Activated CD8-positive, alpha-beta memory T cell treated with anti-CD3 and anti-CD28 coated beads for 48 hours (primary cell): ENCODE data around the gene NOL3.

Source experiments
- DNase-seq, 3 experiments: peaks; one replicate each; pipeline ENCODE4 v3.0.0-alpha.2; 2020; ENCODE audit warnings: low read depth in 2 of 3, low spot score in 2 of 3

NOL3 gene

DNA sequence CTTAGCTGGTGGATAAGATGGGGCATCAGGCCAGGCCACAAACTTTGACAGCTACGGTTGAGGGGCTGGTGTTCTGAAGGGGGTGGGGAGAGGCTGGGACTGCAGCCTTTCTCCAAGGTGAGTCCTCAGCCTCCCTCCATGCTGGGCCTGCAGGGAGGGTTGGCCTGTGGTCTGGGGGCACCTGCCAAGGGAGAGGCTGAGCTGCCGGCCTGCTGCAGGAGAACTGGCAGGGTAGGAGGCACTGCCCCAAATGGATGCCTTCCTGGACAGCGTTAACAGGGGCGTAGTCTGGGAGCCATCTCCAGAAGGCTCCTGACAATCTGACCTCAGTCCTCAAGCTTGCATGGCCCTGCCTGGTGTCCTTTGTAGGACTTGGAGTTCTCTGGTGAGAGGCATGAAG lies 33.7 kb downstream of the NOL3 start:
- DNase-seq: no peak

DNA sequence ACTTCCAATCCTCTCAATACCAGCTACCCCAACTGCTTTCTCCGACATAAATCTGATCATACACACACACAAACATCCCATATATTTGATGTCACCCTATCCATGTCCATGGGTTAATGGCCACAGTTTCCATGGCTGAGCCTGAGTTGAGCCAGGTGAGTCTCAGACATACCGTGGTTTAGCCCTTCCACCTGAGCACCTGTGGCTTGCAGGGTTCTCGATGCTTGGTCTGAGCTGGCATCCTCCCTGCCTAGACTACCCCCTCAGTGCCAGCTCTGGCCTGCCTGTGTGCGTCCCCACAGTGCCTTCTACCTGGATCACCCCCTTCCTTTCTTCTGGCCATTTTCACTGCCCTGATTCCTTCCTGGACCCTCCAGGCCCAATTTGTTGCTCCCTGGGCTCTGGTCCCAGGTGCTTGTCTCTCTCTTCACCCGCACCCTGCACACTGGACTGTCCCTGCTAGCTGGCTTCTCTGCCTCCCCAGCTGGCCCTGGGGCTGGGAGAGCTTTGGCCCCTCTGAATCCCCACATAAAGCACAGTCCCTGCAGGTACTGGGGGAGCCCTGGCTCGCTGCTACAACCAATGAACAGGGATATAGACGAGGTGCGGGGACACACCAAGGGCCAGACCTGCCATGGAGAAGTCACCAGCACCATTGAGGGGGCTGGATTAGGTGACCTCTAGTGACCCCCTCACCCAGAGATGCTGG lies 35.9 kb downstream of the NOL3 start:
- DNase-seq: no peak

DNA sequence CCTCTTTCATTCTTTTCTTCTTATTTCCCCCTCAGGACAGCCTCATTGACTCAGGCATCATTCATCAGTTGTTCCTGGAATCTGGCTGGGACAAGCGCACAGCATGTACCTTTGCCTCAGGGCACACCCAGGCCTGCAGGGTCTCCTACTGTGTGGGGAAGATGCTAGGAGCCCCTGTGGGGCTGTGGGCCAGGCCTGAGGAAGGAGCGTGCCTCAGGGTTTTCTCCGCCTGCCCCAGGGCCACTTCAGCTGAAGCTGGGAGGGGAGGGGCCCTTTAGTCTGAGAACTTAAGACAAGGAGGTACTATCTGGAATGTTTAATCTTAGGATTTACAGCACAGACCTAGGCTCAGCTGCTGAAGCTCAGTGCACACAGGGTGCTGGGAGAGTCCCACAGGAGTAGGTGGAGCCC lies 36.5 kb downstream of the NOL3 start:
- no peak for DNase-seq

DNA sequence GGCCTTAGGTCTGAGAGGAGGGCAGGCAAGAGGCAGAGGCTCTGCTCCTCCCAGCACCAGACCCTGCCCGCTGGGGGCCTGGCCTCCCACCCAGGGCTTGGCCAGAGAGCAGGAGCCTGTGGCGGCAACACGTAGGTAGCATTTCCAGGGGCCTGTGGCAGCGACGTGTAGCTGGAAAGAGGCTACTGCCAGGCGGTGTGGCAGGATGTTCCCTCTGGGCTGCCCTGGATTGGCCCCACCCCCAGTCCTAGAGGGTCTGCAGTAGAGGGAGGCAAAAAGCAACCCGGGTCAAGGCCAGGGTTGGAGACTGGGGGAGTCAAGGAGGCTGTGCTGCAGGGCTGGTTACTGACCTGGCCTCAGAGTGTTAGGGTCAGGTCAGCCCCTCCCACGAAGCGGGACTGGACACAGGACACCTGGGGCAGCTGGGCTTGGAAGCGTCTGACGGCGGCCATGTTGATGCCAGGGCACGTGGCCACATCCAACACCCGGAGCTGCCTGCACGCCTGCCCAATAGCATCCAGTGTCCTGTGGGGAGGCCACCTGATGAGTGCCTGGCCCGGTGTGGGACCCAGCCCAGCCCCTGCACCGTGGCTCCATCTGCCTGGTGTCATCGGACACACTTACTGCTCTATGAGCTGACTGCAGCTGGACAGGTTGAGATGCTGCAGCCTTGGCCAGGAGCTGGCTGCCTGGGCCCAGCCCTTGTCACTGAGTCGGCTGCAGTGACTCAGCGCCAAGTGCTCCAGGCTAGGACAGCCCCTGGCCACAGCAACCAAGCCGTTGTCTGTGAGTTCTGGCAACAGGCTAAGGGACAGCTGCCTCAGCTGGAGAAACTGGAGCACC lies 37.1 kb downstream of the NOL3 start:
- no peak for DNase-seq

DNA sequence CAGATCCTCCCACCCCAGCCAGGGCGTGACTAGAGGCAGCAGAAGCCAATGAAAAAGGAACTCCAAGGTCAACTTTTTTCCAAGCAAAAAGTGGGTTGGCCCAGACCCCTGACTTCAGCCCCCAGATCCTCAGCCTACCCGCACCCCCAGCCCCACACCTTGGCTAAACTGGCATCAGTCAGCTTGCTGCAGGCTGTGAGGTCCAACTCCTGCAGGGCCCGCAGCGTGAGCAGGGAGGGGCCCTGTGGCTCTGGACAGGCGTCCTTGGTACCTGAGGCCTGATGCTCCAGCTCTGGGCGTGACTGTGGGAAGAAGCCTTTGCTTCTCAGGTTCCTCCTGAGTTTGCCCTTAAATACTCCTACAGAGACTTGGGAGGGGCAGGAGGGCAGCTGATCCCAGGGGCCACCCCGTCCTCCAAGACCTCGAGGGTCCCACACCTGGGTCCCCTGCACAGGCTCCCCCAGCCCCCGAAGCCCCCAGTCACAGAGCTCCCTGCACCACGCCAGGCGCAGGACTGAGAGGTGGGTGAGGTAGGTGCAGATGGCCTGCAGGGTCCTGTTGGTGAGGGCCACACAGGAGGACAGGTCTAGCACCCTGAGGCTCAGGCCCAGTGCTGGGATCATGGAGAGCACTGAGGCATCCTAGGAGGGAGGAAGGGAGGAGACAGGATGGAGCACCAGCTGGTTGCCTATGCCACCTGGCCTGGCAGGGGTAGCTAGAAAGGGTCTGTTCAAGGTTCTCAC lies 38.0 kb downstream of the NOL3 start:
- no peak for DNase-seq

DNA sequence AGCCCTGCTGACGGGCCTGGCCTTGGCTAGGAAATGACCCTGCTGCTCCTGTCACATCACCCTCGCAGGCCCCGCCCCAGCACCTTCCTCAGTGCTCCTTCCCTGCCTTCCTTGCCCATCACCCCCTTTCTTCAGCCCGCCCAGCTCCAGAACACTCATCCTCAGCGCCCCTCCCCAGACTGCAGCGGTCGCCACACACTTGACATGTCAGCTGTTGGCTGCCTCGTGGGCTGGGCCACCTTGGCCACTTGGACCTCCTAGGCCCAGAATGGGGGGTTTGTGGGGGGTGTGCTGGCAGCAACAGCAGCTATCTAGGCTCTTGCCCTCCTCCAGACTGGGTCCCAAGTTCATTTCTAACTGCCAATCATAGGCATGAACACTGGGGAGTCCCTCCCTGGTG lies 39.2 kb downstream of the NOL3 start:
- DNase-seq: no peak

DNA sequence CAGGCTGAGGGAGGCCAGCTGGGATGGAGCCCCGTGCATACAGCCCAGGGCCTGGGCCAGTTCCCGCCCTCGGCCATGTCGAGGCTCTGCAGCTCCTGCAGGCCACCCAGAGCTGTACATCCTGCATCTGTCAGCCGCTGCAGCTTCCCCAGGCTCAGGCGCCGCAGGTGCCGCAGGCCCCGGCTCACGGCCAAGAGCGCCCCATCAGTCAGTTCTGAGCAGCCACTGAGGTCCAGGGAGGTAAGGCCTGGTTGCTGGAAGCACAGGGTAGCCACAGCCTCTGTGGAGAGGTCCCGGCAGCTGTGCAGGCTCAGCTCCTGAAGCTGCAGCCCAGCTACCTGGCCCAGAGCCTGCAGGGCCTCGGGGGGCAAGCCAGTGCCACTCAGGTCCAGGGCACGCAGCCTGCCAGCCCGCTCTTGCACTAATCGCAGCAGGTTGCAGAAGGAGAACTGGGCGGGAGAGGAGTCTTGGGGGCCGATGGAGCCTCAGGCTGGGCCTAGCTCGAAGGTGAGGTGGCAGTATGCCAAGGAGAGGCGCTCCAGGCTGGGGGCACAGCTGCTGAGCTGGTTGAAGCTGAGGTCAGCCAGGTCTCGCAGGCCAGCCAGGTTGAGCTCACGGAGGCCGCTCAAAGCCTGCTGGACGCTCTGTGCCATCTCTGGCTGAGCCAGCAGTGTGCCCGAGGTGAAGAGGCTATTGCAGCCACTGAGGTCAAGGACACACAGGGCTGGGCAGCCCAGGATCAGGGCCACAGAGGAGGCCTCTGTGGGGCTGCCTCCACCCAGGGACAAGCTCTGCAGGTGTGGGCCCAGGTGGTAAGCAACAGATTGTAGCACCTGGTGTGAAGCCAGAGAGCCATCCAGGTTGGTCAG lies 40.0 kb downstream of the NOL3 start:
- no peak for DNase-seq

DNA sequence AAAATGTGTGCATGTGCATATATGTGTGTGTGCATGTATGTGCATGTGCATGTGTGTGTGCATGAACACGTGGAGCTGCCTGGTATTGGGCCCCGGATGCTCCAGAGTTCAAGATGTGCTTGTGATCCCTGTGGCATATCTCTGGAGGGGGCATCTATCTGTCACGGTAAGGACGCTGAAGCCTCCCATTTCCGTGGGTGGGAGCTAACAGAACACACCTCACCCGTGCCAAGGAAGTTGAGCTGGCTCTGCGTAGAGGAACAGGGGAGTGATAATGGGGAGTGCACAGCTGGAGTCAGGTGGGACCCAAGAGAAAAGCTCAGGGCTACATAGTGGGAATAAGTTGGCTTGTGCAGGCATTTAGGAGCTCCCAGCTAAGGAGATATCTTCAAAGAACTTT lies 41.3 kb downstream of the NOL3 start:
- no peak for DNase-seq

DNA sequence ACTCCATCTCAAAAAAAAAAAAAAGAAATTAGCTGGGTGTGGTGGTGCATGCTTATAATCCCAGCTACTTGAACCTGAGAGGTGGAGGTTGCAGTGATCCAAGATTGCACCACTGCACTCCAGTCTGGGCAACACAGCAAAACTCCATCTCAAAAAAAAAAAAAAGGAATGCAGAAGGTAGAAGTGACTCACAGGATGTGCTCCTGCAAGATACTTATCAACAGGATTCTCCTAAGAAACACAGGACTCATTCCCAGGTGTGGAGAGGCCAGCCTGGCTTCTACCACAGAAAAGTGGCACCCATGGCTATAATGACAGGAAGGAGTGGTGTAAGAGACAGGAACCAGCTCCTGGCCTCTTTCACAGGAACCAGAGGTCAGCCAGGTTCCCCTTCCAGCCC lies 42.4 kb downstream of the NOL3 start:
- DNase-seq: no peak

DNA sequence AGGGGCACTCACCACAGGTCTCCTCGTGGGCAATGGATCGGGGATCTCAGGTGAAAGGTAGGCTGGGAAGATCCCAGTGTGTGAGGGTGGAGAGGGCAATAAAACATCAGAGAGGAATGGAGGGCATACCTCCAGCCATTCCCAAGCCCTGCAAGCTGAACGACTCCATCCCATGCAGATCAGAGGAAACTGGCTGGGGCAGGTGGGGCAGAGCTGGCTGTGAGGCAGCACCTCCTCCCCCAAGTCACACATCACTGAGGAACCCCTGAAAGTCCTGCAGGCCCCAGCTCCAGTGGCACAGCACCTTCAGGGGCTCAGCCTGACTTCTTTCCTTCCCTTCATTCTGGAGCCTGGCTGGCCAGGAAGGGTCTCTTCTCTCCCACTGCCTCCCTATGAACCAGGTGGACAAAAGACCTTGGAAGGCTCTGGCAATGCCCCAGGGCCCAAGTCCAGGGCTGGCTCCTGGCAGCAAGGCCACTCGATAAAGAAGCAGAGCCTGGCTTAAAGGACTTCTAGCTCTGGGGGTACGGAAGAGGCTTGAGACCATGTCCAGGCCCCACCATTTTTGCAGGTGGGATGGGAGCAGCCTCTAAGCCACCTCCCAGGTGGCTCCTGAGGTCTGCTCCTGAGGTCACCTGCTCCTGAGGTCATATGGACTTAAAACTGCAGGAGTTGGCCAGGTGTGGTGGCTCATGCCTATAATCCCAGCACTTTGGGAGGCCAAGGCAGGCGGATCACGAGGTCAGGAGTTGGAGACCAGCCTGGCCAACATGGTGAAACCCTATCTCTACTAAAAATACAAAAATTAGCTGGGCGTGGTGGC lies 43.1 kb downstream of the NOL3 start:
- no peak for DNase-seq

DNA sequence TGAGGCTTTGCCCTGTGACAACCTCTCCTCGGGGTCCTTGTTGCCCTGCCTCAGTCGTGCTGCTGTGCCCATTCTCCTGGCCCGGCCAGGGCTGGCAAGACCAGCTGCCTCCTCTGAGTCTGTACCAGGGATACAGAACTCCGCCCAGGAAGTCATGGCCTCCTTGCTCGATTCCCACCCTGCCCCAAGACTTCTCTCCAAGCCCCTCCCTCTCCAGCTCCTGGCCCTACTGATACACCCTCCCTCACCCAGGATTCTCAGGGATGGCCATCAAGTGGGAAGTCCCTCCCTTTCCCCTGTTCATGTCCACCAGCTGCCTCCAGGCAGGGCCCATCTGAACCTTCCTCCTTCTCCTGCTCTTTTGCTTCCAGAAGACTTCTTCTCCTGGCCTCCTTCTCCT lies 45.4 kb downstream of the NOL3 start:
- no peak for DNase-seq

DNA sequence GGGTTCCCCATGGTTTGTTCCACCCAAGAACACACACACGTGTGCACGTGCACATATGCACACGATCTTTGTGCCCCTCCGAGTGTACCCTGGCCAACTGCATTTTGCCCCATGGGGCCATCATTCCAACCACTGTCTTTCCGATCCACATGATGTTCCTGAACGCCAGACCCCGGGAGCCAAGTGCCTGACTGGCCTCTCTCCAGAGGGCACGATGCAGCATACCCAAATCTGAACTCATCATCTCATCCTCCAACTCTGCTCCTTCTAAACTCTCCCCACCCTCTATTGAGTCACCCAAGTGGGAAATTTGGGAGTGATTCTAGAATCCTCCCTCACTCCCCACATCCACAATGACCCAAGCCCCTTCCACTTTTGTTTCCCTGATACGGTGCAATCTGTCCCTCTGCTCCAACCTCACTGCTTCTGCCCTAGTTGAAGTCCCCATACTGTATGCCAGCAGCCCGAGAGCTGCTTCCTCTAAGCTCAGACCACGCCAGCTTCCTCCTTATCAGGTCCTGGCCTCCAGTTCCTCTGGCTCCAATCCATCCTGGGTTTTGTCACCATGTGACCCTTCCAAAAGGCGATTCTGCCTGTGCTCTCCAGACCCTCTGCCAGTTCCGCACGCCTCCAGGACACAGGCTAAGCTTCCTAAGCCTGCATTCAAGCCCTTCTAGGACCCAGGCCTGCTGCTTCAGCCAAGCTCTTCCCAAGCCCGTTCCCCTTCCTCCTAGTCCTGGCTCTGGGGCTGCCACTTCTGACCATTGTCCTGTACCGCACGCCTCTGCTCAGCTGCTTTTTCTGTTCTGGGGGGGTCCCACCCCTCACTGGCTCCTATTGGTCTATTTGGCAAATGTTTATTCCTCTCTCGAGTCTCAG lies 46.5 kb downstream of the NOL3 start:
- no peak for DNase-seq

DNA sequence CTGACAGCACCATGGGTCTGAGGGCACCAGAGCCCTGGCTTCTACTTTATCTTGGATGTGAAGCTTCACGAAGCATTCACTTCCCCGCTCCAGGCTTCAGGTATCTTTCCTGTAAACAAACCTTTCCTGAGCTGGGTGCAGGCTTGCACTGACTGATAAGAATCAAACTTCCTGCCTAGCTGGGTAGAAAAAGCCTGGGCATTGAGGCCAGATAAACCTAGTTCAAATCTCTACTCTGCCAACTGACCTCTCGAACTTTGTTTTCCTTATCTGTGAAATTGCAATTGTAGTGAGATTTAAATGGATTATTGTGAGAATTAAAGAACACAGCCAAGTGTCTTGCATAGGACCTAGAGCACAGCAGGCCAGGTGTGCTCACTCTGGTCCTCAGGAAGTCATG lies 53.7 kb downstream of the NOL3 start:
- no peak for DNase-seq
